Sigmoid colon (tissue), 7 donors: ENCODE data around the gene ENTHD1. TPM values are rescaled to one million over a fixed set of nuclear protein-coding genes. Genes with fewer than 3 reads are reported as not detected.
"Not testable (repeated sequence)": the region's sequence is repeated elsewhere in the genome, so short reads cannot be mapped to it uniquely, and the experiment has no call there.

ENCODE experiments used
- DNase-seq: peaks from one replicate; pipeline ENCODE4 v3.0.0-alpha.2; 2019
- H3K27ac ChIP-seq, 4 donors: fragments of 200-600 bp; sonication (generic); one replicate each; pipeline ENCODE4 v1.5.1; 2016 to 2019; ENCODE audit warnings: mild to moderate bottlenecking in 1 of 4
- H3K27me3 ChIP-seq, 3 donors: fragments of 200-600 bp; sonication (generic); one replicate each; pipeline ENCODE4 v1.5.1; 2019; ENCODE audit warnings: mild to moderate bottlenecking in 1 of 3
- H3K36me3 ChIP-seq, 4 donors: fragments of 200-600 bp; sonication (generic); one replicate each; pipeline ENCODE4 v1.5.1; 2016 to 2019
- H3K4me1 ChIP-seq, 4 donors: fragments of 200-600 bp; sonication (generic); one replicate each; pipeline ENCODE4 v1.5.1; 2017 to 2019
- H3K4me3 ChIP-seq, 4 donors: fragments of 200-600 bp; sonication (generic); one replicate each; pipeline ENCODE4 v1.5.1; 2017 to 2019; ENCODE audit warnings: mild to moderate bottlenecking in 2 of 4, moderate library complexity in 1 of 4
- H3K9me3 ChIP-seq, 4 donors: fragments of 200-600 bp in 3 of 4; sonication (generic) in 3 of 4; one replicate each; pipeline versions ENCODE4 v1.5.1 to v1.6.1; 2013 to 2019
- CTCF ChIP-seq, 4 experiments: fragments of 450-650 bp in 3 of 4; fragments of 200-600 bp in 1 of 4; IDR thresholded peaks; one replicate each; pipeline ENCODE4 v1.5.1; 2016 to 2019; ENCODE audit warnings: antibody characterized with exemption in 4 of 4, mild to moderate bottlenecking in 3 of 4, moderate library complexity in 2 of 4
- EP300 ChIP-seq, 4 donors: sonication (generic); formaldehyde crosslinking; IDR thresholded peaks; one replicate each; pipeline ENCODE4 v1.6.1; 2017; ENCODE audit warnings: antibody characterized with exemption in 4 of 4
- POLR2A ChIP-seq, 2 donors: fragments of 450-650 bp; IDR thresholded peaks; one replicate each; pipeline ENCODE4 v1.6.1; 2016; ENCODE audit warnings: antibody characterized with exemption in 2 of 2, mild to moderate bottlenecking in 2 of 2, moderate library complexity in 2 of 2
- POLR2AphosphoS5 ChIP-seq, 4 donors: sonication (generic); formaldehyde crosslinking; IDR thresholded peaks; one replicate each; pipeline ENCODE4 v1.6.1; 2017; ENCODE audit warnings: antibody characterized with exemption in 4 of 4
- WGBS, 2 donors: extraction: QIAGEN DNeasy Blood & Tissue Kit; methylation state at CpG; one replicate each; pipeline ENCODE4 v1.1.7; 2013; 5-methylcytosine and 5-hydroxymethylcytosine counted together
- intact Hi-C: fragments of 100-400 bp; cut with DNase I; formaldehyde crosslinking; loops from one replicate; pipeline ENCODE4 v1.15.1; 2023
- polyA plus RNA-seq, 3 donors: library from polyadenylated mRNA; stranded (reverse); fragments of 200-250 nt; gene quantifications; one replicate each; pipeline ENCODE4 v1.2.3, GENCODE V29; 2013
- total RNA-seq, 4 donors: library from RNA; depleted of rRNA; stranded (reverse); fragments of >200 nt; gene quantifications; one replicate each; pipeline ENCODE4 v1.1.0, GENCODE V29; 2016
- donor health status: healthy with polysubstance abuse.
- donor health status: Bipolar disorder and iron deficiency.
- donor health status: healthy.

ENTHD1 gene
- total and polyA plus RNA-seq, 7 donors: 0.09 TPM; not detected in 6

- DNase-seq: no peak
- Histone ChIP-seq H3K27ac (no peak overlapping the region), H3K9me3 (no peaks in the 10 kb centered on the region), H3K27me3 (peaks cover 0 to 6% (median 0%) of the 10 kb centered on the region in 3 donors), H3K4me1 (no peaks in the 10 kb centered on the region), H3K4me3 (no peak overlapping the region), H3K36me3 (no peaks in the 10 kb centered on the region)
- 89 to 91% methylated on average over 6 of the region's 6 CpGs for WGBS, 2 donors
- intact Hi-C loops: no loop called here
- TF ChIP-seq CTCF (IDR thresholded peaks at IDR 0.05): no peak
- TF ChIP-seq POLR2A (IDR thresholded peaks at IDR 0.05): no peak
- TF ChIP-seq POLR2AphosphoS5 (IDR thresholded peaks at IDR 0.05): no peak
- TF ChIP-seq EP300 (IDR thresholded peaks at IDR 0.05): no peak
These were observed 2.9 kb upstream of the ENTHD1 start for GRCh38 chr22:39896313-39896996.

- Histone ChIP-seq H3K4me3 (no peak overlapping the region), H3K4me1 (no peaks in the 10 kb centered on the region), H3K27me3 (peaks cover 0 to 6% (median 0%) of the 10 kb centered on the region in 3 donors), H3K9me3 (no peaks in the 10 kb centered on the region), H3K27ac (no peak overlapping the region), H3K36me3 (no peaks in the 10 kb centered on the region)
- TF ChIP-seq EP300 (IDR thresholded peaks at IDR 0.05) (no peak), CTCF (IDR thresholded peaks at IDR 0.05) (no peak), POLR2A (IDR thresholded peaks at IDR 0.05) (no peak), POLR2AphosphoS5 (IDR thresholded peaks at IDR 0.05) (no peak)
- no peak for DNase-seq
- intact Hi-C loops: no loop called here
- WGBS, 2 donors: 77 to 84% methylated on average over 1 of the region's 1 CpG
These were observed 2.1 kb upstream of the ENTHD1 start for GRCh38 chr22:39895682-39896081.

GRCh38 chr22:39894554-39895092 lies 1.1 kb upstream of the ENTHD1 start:
- WGBS, 2 donors: 72 to 77% methylated on average over 7 of the region's 7 CpGs
- Histone ChIP-seq H3K9me3 (no peaks in the 10 kb centered on the region), H3K4me1 (no peaks in the 10 kb centered on the region), H3K27me3 (peaks cover 0 to 7% (median 0%) of the 10 kb centered on the region in 3 donors), H3K36me3 (no peaks in the 10 kb centered on the region), H3K4me3 (no peak overlapping the region), H3K27ac (no peak overlapping the region)
- no peak for TF ChIP-seq CTCF (IDR thresholded peaks at IDR 0.05)
- TF ChIP-seq POLR2AphosphoS5 (IDR thresholded peaks at IDR 0.05): no peak
- TF ChIP-seq POLR2A (IDR thresholded peaks at IDR 0.05): no peak
- no peak for TF ChIP-seq EP300 (IDR thresholded peaks at IDR 0.05)
- no peak for DNase-seq
- intact Hi-C loops: no loop called here

GRCh38 chr22:39889924-39890323 lies 3.6 kb downstream of the ENTHD1 start:
- H3K9me3 ChIP-seq, intact Hi-C loops, H3K4me3 ChIP-seq, H3K27ac ChIP-seq, H3K4me1 ChIP-seq, DNase-seq, H3K36me3 ChIP-seq: not testable (repeated sequence)
- WGBS, 2 donors: 81 to 82% methylated on average over 3 of the region's 3 CpGs
- H3K27me3 ChIP-seq: peaks cover 0 to 21% (median 0%) of the 10 kb centered on the region in 3 donors

- Histone ChIP-seq H3K36me3 (no peaks in the 10 kb centered on the region), H3K27me3 (peaks cover 0 to 6% (median 0%) of the 10 kb centered on the region in 3 donors), H3K4me1 (no peaks in the 10 kb centered on the region), H3K27ac (no peak overlapping the region), H3K4me3 (no peak overlapping the region), H3K9me3 (no peaks in the 10 kb centered on the region)
- WGBS, 2 donors: 45 to 75% methylated on average over 1 of the region's 1 CpG
- intact Hi-C loops: no loop called here
- no peak for DNase-seq
- TF ChIP-seq POLR2A (IDR thresholded peaks at IDR 0.05): no peak
- no peak for TF ChIP-seq EP300 (IDR thresholded peaks at IDR 0.05)
- no peak for TF ChIP-seq CTCF (IDR thresholded peaks at IDR 0.05)
- no peak for TF ChIP-seq POLR2AphosphoS5 (IDR thresholded peaks at IDR 0.05)
These were observed 10.5 kb downstream of the ENTHD1 start for GRCh38 chr22:39883057-39883456.
